Activated CD4-positive, CD25-positive, alpha-beta regulatory T cell treated with anti-CD3 and anti-CD28 coated beads, Interleukin-2, amount 50 U/mL, for 16 hours (primary cell): ENCODE results near the gene ADAMTSL5.
"Not testable (repeated sequence)": the region's sequence is repeated elsewhere in the genome, so short reads cannot be mapped to it uniquely, and the experiment has no call there.

Source experiments
- DNase-seq: peaks from one replicate; pipeline ENCODE4 v3.0.0-alpha.2; 2020; ENCODE audit warnings: low read depth, low spot score

ADAMTSL5 gene, protein sequence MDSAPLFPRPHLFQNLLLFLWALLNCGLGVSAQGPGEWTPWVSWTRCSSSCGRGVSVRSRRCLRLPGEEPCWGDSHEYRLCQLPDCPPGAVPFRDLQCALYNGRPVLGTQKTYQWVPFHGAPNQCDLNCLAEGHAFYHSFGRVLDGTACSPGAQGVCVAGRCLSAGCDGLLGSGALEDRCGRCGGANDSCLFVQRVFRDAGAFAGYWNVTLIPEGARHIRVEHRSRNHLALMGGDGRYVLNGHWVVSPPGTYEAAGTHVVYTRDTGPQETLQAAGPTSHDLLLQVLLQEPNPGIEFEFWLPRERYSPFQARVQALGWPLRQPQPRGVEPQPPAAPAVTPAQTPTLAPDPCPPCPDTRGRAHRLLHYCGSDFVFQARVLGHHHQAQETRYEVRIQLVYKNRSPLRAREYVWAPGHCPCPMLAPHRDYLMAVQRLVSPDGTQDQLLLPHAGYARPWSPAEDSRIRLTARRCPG

DNA sequence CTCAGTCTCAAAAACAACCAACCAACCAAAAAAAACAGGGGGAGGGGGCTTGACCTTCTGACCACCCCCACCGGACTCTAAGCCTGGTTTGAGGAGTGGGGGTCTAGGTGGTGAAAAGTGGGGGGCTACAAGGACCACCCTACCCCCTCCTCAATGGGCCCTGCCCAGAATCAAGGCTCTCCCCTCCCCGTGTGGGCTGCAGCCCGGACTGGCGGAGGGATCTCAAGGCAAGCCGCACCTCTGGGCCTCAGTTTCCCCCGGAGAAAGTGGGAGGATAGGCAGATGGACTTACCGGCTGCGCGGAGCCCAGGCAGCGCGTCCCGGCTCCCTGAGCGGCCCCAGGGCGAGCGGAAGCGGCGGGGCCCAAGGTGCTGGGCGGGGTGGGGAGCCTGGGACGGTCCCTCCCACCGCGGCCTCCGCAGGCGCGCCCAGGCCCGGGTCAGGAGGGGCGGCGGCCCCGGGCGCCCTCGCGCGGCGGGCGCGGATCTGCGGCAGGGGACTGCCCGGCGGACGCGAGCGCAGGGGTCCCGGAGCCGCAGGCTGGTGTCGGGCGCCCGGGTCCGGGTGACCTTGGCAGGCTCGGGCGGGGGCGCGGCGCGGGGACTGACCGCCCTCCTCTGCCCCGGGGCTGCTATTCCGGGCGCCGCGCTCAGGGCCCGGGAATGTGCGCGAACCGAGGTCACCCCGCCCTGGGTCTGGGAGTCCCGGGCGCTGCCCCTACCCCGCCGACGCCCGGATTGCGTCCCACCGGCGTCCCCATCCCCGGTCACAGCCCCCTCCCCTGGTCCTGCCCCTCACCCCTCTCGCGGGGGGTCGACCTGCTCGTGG lies at the start of gene ADAMTSL5:
Gene ADAMTSL5 (minus strand): TSS at position 349 of the 828 bp plus-strand sequence. CDS start 2,076 bp downstream, outside the sequence.
- no peak for DNase-seq

DNA sequence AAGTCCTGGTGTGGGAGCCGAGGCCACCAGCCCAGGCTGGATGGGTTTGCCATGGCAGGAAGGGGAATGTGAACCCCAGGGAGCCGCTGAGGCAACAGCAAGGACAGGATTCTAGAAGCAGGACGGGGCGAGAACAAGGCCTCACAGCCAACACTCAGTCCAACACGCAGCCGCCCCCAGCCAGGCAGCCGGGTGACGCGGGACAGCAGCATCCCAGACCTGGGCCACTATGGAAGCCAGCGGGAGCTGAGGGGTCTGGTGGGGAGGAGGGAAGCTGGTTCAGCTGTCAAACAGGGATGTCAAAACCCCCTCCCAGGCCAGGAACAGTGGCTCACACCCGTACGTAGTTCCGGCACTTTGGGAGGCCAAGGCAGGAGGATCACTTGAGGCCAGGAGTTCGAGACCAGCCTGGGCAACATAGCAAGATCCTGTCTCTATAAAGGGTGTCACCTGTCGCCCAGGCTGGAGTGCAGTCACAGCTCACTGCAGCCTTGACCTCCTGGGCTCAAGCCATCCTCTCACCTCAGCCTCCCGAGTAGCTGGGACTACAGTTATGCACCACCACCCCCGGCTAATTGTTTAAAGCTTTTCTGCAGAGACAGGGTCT lies 48.5 kb upstream of the ADAMTSL5 start:
- no peak for DNase-seq

DNA sequence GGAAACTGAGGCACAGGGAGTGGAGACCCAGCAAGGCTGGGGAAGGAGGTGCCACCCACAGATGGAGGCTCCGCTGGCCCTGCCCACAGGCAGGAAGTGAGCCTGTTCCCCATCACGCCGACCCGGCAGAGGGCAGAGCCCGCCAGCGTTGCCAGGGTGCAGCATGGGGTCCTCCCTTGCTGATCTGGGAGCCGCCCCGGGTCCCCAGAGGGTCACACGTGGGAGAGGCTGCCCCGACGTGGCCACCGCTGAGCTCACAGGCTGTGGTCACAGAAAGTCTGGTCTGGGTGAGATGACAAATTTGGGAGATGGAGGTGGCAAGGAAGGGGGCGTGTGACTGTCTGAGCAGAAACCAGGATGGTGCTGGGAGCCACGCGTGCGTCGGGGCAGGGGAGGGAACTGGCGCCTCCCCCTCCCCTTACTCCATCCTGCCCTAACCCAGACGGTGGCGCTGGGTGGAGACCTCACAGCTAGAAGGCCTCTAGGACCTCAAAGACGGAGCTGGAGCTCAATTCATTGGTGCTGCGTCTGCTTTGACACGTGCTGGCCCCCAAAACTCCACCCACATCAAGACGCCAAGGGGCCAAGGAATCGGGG lies 47.6 kb upstream of the ADAMTSL5 start:
- no peak for DNase-seq

DNA sequence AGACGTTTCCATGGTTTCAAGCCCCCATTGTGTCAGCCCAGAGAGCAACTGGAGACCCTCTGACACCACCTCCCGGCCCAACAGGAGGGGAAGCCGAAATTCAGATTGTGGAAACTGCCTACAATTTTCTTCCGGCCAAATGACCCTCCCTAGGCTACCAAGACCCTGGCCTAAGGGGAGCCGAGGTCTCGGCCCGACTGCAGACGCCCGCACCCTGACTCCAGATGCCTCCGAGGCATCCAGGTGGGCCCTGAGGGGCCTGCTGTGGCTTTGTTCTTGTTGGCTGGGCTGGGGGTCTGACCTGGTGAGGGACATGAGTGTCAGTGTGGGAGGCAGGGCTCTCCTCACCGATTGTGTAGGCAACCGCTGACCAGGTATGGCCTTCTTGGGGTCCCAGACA lies 45.7 kb upstream of the ADAMTSL5 start:
- DNase-seq, result no peak

DNA sequence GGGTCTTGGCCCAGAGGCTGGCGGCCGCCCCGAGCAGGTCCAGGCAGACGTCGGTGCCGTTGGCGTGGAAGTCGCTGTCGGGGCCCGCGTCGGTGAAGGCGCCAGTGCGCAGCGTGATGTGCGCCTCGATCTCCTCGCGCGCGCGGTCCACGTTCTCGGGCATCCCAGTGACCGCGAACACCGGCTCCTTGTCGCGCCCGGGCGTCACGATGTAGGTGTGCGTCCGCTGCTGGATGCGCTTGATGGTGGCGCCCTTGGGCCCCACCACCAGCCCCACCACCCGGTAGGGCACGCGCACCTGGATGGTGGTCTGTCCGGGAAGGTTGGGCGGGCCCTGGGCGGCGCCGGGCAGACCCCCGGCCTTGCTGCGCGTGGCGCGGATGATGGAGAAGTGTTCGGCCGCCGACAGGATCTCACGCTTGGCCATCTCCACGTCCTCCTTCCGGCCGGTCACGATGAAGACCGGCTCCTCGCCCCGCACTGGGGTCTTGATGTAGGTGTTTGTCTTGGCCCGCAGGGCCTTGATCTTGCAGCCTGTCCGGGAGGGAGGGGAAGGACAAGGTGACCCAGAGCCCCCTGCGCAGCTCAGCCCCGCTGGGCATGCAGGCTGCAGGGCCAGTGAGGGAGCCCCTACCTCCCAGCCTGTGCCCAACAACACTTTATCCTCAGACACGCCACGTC lies 43.7 kb upstream of the ADAMTSL5 start:
- no peak for DNase-seq

DNA sequence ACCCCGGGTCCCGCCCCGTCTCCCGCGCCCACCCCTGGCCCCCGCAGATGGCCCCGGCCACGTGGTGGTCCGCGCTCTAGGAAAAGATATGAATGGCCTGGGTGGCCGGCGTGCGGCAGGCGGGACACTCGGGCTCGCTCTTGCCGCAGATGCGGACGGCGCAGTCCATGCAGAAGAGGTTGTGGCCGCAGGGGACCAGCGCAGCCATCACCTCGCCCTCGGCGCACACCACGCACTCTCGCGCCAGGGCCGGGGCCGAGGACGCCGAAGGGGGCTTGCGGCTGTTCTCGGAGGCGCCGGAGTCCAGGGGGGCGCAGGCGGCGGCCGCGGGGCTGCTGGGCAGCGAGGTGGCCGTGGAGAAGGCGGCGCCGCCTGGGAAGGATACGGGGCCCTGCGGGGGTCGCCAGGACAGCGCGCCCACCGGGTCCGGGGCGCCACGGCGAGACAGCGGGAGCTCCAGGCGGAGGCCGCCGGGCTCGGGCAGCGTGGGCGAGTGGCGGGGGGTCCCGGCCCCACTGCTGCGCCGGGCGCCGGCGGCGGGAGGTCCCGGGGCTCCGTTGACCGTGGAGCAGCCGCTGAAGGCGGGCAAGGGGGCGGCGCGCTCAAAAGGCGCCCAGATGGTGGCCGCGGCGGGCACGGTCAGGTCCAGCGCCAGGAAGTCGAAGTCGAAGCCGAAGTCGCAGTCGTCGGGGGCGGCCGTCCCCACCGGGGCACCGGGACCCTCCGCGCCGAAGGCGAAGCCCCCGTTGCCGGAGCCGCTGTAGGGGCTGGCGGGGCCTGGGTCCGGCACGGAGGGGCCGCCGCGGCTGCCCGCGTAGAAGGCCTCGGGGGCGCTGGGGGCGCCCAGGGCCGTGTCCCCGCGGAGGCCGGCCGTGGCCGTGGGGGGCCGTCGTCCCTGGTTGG lies 42.9 kb upstream of the ADAMTSL5 start:
- no peak for DNase-seq

DNA sequence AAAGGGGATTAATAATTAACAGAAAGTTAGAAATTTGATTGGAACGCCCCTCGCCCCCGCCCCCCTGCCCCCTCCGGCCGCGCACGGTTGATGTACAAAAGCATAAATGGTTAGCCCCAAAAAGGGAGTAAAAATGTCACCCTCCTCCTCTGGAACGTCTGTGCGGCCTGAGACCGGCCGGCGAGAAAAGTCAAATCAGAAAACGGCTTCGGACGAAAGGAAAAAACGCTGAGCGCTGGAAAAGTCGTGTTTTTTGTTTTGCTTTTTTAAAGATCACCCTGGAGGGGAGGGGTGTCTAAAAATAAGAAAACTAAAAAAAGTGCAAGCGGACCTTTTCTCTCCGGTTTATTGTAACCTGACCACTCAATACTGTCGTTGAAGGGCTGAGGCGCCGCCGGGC lies 42.1 kb upstream of the ADAMTSL5 start:
- no peak for DNase-seq

DNA sequence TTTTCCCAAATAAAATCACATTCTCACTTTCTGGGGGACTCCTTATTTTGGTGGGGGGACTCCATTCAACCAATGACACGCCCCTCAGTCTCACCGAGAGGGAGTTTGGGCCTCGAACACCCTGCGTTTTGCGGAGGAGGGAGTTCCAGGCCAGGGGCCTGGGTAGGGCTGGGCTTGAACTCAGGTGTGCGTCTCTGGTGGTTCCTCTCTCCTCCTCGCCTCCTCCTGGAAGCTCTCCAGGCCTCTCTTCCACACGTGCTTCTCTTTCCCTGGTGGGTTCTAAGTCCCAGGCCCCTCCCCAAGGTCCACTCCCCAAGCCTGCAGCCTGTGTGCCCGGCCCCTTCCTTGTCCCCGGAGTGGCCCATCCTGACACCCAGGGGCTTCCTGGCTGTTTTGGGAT lies 40.6 kb upstream of the ADAMTSL5 start:
- DNase-seq, result no peak

DNA sequence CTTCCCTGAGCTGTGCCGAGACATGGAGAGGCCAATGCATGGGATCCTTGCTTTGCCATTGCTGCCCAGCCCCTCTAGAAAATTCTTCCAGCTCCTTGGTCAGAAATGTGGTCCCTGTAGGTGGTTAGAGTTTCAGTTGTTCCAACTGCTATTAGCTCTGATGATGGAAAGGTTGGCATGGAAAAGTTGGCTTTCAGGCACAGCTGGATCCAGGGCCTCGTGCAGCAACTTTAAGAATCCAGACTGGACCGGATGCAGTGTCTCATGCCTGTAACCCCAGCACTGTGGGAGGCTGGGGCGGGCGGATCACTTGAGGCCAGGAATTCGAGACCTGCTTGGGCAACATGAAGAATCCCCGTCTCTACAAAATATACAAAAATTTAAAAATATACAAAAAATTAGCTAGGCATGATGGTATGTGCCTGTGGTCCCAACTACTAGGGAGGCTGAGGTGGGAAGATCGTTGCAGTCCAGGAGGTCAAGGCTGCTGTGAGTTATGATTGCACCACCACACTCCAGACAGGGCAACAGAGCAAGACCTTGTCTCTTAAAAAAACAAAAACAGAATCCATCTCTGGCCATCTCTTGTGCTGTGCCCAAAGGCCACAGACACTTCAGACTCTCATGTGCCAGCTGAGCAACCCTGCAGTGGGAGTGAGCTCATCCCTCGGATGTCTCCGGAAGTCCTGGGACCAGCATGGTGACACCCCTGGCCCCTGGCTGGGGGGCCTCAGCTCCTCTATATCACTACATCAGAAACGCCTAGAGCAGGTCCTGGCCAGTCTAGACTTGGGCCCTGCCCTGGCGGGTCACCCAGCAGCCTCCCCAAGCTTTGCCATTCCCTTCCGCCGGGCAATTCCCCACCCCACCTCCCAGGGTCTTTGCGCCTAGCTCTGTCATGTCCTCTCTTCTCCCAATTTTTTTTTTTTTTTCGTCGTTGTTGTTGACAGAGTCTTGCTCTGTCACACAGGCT lies 38.5 kb upstream of the ADAMTSL5 start:
- DNase-seq, result no peak

DNA sequence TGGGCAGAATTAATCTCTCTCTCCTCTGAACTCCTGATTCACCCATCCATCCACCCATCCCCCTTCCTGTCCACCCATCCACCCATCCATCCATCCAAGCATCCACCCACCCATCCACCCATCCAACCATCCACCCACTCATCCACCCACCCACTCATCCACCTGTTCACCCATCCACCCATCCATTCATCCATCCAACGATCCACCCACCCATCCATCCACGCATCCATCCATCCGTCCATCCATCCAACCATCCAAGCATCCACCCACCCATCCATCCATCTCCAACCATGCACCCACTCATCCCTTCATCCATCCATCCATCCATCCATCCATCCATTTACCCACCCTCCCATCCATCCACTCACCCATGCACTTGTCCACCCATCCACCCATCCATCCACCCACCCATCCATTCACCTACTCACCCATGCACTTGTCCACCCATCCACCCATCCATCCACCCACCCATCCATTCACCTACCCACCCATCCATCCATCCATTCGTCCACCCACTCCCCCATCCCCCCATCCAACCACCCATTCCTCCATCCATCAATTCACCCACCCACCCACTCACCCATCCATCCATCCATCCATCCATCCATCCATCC lies 36.6 kb upstream of the ADAMTSL5 start:
- DNase-seq, result no peak

DNA sequence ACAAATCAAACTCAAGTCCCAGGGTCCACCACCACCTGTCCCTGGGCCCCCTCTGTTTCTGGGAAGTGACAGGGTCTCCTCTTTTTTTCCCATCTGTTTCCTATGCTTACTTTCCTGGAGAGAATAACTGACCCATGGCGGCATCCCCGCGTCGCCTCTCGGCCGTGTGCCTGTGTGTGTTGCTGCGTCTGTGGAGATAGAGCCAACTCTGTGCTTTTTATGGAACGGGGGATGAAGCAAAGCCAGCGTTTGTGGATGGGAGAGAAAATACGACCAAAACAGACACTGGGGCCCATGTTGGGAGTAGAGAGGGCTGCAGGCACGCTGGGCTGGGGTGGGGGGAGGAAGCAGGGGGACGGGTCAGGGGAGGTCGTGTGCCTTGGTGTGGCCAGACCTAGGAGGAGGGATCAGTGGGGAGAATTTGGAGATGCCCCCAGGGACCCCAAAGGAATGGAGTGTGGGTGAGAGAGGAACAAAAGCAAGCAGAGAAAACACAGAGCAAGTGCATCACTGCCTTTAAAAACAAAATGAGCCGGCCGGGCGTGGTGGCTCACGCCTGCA lies 27.6 kb upstream of the ADAMTSL5 start:
- no peak for DNase-seq

DNA sequence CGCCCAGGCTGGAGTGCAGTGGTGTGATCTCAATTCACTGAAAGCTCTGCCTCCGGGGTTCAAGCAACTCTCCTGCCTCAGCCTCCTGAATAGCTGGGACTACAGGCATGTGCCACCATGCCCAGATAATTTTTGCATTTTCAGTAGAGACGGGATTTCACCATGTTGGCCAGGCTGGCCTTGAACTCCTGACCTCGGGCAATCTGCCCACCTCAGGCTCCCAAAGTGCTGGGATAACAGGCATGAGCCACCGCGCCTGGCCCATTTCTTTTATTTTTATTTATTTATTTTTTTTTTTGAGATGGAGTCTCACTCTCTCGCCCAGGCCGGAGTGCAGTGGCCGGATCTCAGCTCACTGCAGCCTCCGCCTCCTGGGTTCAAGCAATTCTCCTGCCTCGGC lies 26.9 kb upstream of the ADAMTSL5 start:
- not testable (repeated sequence) for DNase-seq

DNA sequence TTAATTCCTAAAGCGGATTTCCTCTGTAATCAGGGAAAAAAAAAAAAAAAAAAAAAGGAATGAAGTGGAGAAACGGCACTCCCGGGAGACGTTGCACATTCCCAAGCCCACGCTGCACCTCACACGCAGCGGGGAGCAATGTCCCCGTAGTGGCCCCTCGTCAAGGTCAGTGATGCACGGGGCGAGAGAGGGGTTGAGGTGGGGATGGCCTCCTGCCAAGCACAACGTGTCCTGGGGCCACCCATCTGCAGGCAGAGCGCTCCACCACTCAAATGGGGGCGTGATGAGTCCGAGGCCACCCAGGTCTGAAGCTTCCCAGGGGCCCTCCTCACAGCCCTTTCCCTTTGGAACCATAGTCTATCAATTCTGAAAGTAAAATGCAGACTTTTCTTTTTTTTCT lies 26.2 kb upstream of the ADAMTSL5 start:
- no peak for DNase-seq

DNA sequence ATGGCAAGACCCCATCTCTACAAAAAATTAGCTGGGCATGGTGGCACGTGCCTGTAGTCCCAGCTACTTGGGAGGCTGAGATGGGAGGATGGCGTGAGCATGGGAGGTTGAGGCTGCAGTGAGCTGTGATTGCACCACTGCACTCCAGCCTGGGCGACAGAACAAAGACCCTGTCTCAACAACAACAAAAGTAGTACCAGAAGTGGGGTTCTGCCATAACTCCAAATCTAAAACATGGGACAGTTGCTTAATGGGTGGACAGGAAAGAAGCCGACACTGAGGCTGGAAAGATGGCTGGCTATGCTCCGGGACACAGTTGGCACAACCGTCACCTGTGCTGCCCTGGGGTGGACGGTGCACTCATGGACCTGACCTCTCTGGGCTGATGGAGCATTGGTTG lies 22.9 kb upstream of the ADAMTSL5 start:
- DNase-seq, result not testable (repeated sequence)

DNA sequence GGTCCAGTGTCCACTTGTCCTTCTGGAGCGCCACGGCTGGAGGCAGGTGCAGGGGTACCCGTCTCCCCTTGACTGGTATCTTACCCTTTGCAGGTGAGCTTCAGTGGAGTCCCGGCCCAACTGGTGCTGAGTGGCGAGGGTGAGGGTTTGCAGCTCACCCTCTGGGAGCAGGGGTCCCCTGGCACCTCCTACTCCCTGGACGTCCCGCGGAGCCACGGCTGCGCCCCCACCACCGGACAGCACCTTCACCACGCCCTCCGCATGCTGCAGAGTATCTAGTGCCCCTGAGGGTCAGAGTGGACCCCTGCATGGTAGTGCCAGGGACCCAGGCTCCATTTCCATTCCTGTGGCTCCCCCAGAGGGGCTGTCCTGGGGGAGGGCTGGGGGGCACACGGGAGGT lies 22.2 kb upstream of the ADAMTSL5 start:
- no peak for DNase-seq

DNA sequence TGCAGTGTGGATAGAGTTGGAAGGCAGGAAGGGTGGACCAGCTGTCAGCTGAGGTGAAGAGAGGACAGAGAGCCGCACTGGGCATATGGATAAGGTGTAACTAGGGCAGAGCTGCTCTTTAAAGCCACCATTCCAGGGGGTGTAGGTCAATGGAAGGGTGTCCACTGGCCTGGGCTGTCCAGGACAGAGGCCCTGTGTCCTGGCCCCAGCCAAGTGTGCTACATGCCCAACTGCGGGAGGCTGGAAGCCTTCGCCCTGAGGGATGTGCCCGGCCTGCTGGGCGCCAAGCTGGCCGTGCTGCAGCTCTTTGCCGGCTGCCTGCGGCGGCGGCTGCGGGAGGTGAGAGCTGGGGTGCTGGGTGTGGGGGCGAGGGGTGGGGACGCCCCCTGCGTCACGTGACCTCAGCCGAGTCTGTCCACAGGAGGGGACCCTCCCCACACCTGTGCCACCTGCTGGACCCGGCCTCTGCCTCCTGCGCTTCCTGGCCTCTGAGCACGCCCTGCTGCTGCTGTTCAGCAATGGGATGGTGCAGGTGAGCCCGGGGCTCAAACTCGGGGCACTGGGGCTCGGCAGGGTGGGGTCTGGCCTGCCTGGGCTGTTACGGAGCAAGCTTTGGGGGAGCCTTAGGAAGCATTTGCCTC lies 20.8 kb upstream of the ADAMTSL5 start:
- DNase-seq, result no peak

DNA sequence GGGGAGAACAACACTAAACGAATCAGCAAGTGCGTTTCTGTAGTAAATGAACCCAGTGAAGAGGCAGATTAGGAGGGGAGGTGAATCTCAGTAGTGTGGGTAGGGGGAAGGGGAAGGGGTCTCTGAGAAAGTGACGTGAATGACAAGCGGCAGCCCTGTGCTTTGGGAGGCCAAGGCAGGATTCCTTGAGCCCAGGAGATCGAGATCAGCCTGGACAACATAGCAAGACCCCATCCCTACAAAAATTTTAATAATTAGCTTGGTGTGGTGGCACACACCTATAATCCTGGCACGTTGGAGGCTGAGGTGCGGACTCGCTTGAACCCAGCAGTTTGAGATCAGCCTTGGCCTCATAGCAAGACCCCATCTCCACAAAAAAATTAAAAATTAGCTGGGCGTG lies 19.2 kb upstream of the ADAMTSL5 start:
- DNase-seq, result no peak

DNA sequence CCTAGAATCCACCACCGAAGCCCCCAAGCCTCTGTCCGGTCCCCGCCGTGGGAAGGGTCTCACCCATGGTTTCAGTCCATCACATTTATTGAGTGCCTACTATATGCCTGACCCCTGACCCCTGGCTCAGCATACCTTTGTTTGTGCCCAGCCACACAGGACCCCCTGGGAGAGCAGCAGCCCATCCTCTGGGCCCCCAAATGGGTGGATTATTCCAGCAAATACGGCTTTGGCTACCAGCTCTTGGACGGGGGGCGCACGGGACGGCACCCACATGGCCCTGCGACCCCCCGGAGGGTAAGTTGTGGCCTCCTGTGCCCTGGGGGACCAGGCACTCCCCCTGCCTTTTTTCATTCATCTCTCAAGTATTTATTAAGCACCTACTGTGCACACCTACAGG lies 18.8 kb upstream of the ADAMTSL5 start:
- no peak for DNase-seq
